Activated CD4-positive, alpha-beta T cell treated with anti-CD3 and anti-CD28 coated beads, Interleukin-2, amount 10 ng/mL, durations not matched to agents 7 days and 5 days (primary cell): Measurements from ENCODE around the gene ACP7. TPM values are rescaled to one million over a fixed set of nuclear protein-coding genes. Genes with fewer than 3 reads are reported as not detected.

ENCODE experiments used
- CTCF ChIA-PET: fragments of 350-600 bp; sonication (Branson Sonifier 250); formaldehyde crosslinking; loops from one replicate; lab custom pipeline; 2021; ENCODE audit warnings: antibody characterized with exemption; lab: Charles Lee
- POLR2A ChIA-PET: fragments of 350-600 bp; sonication (Branson Sonifier 250); formaldehyde crosslinking; loops from one replicate; lab custom pipeline; 2021; ENCODE audit warnings: antibody characterized with exemption; lab: Charles Lee
- DNase-seq: peaks from one replicate; pipeline ENCODE4 v3.0.0-alpha.2; 2020
- H3K27ac Mint-ChIP-seq: one replicate; pipeline ENCODE4 v1.8.0; 2021; ENCODE audit warnings: mild to moderate bottlenecking, moderate library complexity, mixed read lengths
- H3K27me3 Mint-ChIP-seq: one replicate; pipeline ENCODE4 v1.8.0; 2021; ENCODE audit warnings: mixed read lengths
- H3K36me3 Mint-ChIP-seq: one replicate; pipeline ENCODE4 v1.8.0; 2021; ENCODE audit warnings: low read depth, mixed read lengths
- H3K4me1 Mint-ChIP-seq: one replicate; pipeline ENCODE4 v1.8.0; 2021; ENCODE audit warnings: mixed read lengths
- H3K4me3 Mint-ChIP-seq: one replicate; pipeline ENCODE4 v1.8.0; 2021; ENCODE audit warnings: mild to moderate bottlenecking, moderate library complexity, mixed read lengths
- H3K9me3 Mint-ChIP-seq: one replicate; pipeline ENCODE4 v1.8.0; 2021; ENCODE audit warnings: mixed read lengths
- total RNA-seq, 2 experiments: library from RNA; stranded (reverse); gene quantifications; one replicate each; pipeline ENCODE4 v1.2.3, GENCODE V29; 2021

Gene ACP7
- total RNA-seq, 2 experiments from 2014 or later: not detected

DNA sequence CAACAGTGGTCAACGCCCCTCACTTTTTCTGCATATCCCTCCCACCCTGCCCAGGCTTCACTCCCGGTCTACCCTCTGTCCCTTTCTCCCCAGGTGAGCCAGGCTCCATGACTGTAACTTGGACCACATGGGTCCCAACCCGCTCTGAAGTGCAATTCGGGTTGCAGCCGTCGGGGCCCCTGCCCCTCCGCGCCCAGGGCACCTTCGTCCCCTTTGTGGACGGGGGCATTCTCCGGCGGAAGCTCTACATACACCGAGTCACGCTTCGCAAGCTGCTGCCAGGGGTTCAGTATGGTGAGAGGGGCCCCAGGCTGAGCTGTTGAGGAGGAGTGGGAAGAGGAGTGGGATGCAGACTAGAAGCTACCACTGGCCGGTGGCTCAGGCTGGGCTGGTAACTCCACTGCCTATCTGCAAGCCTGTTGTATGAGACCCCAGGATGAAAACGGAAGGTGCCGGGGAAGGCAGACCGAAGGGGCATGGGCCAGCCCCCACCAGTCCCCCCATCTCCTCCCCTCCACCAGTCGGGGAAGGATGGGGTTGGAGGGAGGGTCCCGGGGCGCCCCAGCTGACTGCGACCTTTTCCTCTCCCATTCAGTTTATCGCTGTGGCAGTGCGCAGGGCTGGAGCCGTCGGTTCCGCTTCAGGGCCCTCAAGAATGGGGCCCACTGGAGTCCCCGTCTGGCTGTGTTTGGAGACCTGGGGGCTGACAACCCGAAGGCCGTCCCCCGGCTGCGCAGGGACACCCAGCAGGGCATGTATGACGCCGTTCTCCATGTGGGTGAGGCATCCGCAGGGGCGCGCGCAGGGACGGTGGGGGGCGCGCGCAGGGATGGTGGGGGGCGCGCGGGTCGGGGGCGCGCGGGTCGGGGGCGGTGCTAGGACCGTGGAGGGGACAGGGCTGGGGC lies 14.4 kb downstream of the ACP7 start:
- no peak for DNase-seq
- H3K4me1 Mint-ChIP-seq: no peaks in the 10 kb centered on the region
- H3K27ac Mint-ChIP-seq: no peak overlapping the region
- ChIA-PET CTCF (interaction anchor here (1.4 kb wide), 1 partner anchor 47 kb away, joined by 4 read pairs; no protein-coding TSS in a partner anchor), POLR2A (no interaction called here)
- no peaks in the 10 kb centered on the region for H3K9me3 Mint-ChIP-seq
- H3K4me3 Mint-ChIP-seq: no peak overlapping the region
- H3K36me3 Mint-ChIP-seq: no peaks in the 10 kb centered on the region
- peaks cover 26% of the 10 kb centered on the region for H3K27me3 Mint-ChIP-seq

DNA sequence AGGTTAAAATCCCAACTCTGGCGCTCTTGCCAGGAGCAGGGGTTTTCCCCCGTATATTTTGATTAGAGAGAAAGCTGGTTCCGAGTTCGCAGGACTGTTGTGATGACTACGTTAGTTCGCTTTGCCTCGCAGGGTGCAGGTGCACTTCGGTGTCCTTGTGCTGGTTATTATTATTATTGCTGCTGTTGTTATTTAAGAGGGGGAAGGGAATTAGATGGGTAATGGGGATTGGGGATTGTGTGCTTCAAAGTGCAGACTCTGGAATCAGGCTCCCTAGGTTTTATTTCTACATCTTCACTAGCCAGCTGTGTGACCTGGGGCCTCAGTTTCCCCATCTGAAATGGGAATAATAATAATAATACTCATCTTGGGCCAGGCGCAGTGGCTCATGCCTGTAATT lies 15.2 kb downstream of the ACP7 start:
- H3K36me3 Mint-ChIP-seq: no peaks in the 10 kb centered on the region
- POLR2A ChIA-PET: no interaction called here

DNA sequence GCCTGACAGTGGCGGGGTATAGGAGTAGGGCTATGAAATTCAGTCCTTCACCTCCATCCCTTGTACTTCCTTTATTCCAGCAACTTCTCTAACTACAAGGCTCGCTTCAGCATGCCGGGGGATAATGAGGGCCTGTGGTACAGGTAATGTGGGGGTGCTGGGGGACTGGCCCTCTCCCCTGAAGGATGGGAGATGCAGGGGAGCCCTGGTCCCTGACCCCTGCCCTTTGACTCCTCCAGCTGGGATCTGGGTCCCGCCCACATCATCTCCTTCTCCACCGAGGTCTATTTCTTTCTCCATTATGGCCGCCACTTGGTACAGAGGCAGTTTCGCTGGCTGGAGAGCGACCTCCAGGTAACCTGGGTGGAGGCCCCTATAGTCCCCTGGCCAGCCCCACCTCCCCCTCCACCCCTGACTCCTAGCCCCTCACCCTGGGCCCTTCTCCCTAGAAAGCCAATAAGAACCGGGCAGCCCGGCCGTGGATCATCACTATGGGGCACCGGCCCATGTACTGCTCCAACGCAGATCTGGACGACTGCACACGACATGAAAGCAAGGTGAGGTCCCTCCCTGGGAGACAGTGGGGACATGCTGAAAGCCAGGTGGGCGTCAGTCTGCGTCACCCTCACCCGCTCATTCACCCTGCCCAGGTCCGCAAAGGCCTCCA lies 16.5 kb downstream of the ACP7 start:
- H3K27ac Mint-ChIP-seq: no peak overlapping the region
- H3K36me3 Mint-ChIP-seq: no peaks in the 10 kb centered on the region
- ChIA-PET POLR2A (no interaction called here), CTCF (interaction anchor here (0.6 kb wide), 1 partner anchor 551 kb away, joined by 4 read pairs; no protein-coding TSS in a partner anchor)
- no peak for DNase-seq
- peaks cover 20% of the 10 kb centered on the region for H3K27me3 Mint-ChIP-seq
- no peaks in the 10 kb centered on the region for H3K9me3 Mint-ChIP-seq
- no peak overlapping the region for H3K4me3 Mint-ChIP-seq
- no peaks in the 10 kb centered on the region for H3K4me1 Mint-ChIP-seq

More for the DNA sequence above, 15.2 kb downstream of the ACP7 start:
- peaks cover 23% of the 10 kb centered on the region for H3K27me3 Mint-ChIP-seq
- no peak for DNase-seq
- no peaks in the 10 kb centered on the region for H3K9me3 Mint-ChIP-seq
- CTCF ChIA-PET: interaction anchor here (1.4 kb wide), 1 partner anchor 48 kb away, joined by 4 read pairs; no protein-coding TSS in a partner anchor
- no peaks in the 10 kb centered on the region for H3K4me1 Mint-ChIP-seq
- no peak overlapping the region for H3K4me3 Mint-ChIP-seq
- H3K27ac Mint-ChIP-seq: no peak overlapping the region

DNA sequence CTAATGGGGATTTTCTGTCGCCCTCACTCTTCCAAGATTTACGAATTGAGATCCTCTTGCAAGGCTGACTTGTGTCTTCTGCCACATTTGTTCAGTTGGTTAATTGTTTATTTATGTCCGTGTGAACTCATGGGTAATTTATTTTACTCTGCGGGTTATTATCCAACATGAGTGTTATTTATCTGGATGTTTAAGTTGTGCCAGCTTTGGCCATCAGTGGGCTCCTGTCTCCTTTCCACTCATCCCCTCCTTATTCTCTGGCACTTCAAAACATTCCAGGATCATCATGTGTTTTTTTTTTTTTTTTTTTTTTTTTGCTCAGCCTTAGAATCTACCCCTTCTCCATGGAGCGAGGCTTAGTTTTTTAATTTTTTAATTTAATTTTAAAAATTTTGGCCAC lies 19.0 kb downstream of the ACP7 start:
- H3K27me3 Mint-ChIP-seq: peaks cover 9% of the 10 kb centered on the region
- no peaks in the 10 kb centered on the region for H3K9me3 Mint-ChIP-seq
- POLR2A ChIA-PET: no interaction called here
- H3K4me1 Mint-ChIP-seq: no peaks in the 10 kb centered on the region
- H3K4me3 Mint-ChIP-seq: no peak overlapping the region
- no peaks in the 10 kb centered on the region for H3K36me3 Mint-ChIP-seq
- CTCF ChIA-PET: no interaction called here
- no peak for DNase-seq
- no peak overlapping the region for H3K27ac Mint-ChIP-seq

DNA sequence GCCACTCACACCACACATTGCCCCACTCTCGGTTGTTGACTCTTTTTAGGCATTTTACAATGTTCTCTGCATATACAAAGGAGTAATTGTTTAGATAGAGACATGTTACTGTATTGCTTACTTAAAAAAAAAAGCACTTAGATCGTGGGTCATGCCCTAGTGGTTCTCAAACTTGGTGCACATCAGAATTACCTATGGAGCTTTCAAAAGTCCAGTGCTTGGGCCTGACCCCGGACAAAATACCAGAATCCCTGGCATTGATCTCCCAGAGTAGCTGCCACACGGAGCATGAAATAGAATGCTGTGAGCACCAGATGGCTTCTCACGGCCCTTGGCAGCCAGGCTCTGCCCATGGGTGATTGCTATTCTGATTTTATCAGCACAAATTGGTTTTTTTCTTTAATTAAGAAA lies 20.0 kb downstream of the ACP7 start:
- no peaks in the 10 kb centered on the region for H3K9me3 Mint-ChIP-seq
- DNase-seq: no peak
- CTCF ChIA-PET: no interaction called here
- no peaks in the 10 kb centered on the region for H3K4me1 Mint-ChIP-seq
- peaks cover 4% of the 10 kb centered on the region for H3K27me3 Mint-ChIP-seq
- POLR2A ChIA-PET: no interaction called here
- H3K27ac Mint-ChIP-seq: no peak overlapping the region
- no peaks in the 10 kb centered on the region for H3K36me3 Mint-ChIP-seq
- no peak overlapping the region for H3K4me3 Mint-ChIP-seq

DNA sequence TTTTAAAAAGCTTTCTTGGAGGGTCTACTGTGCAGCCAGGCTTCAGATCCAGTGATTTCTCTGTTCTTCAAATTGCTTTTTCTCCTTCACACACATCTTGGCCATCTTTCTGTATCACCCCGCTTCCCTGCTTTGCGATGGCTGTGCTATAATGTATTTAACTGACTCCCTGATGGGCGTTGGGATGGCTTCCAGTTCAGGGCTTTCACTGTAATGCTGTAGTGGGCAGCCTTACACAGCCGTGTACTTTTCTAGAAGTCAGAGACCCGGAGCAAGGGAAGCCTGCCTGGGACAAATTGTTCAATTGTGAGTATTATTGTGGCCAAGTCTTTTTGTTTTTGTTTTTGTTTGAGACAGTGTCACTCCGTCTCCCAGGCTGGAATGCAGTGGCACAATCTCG lies 22.0 kb downstream of the ACP7 start:
- H3K27ac Mint-ChIP-seq: no peak overlapping the region
- POLR2A ChIA-PET: no interaction called here
- no peaks in the 10 kb centered on the region for H3K36me3 Mint-ChIP-seq

DNA sequence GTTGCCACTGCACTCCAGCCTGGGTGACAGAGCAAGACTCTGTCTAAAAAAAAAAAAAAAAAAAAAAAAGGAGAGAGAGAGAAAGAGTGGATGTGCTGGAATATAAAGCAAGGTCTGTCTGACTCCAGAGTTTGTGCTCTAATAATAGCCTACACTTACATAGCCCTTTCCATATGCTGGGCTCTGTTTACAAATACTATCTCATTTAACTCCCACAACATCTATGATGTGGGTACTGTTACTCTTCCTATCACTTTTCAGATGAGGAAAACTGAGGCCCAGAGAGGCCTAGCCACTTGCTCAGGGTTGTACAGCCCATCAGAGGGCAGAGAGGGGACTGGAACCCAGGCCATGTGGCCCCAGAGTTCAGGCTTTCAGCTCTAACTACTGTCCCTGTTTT lies 25.5 kb downstream of the ACP7 start:
- Mint-ChIP-seq H3K36me3 (no peaks in the 10 kb centered on the region), H3K27me3 (peaks cover 6% of the 10 kb centered on the region), H3K27ac (no peak overlapping the region), H3K4me1 (peaks cover 5% of the 10 kb centered on the region), H3K9me3 (no peaks in the 10 kb centered on the region), H3K4me3 (no peak overlapping the region)
- ChIA-PET CTCF (interaction anchor here (0.6 to 1.4 kb wide), 4 partner anchors 23 to 129 kb away, joined by 3 to 5 read pairs (median 3); no protein-coding TSS in a partner anchor), POLR2A (no interaction called here)
- DNase-seq: no peak

More for the DNA sequence above, 22.0 kb downstream of the ACP7 start:
- Mint-ChIP-seq H3K4me1 (peaks cover 5% of the 10 kb centered on the region), H3K4me3 (no peak overlapping the region), H3K27me3 (no peaks in the 10 kb centered on the region), H3K9me3 (no peaks in the 10 kb centered on the region)
- CTCF ChIA-PET: no interaction called here
- no peak for DNase-seq

DNA sequence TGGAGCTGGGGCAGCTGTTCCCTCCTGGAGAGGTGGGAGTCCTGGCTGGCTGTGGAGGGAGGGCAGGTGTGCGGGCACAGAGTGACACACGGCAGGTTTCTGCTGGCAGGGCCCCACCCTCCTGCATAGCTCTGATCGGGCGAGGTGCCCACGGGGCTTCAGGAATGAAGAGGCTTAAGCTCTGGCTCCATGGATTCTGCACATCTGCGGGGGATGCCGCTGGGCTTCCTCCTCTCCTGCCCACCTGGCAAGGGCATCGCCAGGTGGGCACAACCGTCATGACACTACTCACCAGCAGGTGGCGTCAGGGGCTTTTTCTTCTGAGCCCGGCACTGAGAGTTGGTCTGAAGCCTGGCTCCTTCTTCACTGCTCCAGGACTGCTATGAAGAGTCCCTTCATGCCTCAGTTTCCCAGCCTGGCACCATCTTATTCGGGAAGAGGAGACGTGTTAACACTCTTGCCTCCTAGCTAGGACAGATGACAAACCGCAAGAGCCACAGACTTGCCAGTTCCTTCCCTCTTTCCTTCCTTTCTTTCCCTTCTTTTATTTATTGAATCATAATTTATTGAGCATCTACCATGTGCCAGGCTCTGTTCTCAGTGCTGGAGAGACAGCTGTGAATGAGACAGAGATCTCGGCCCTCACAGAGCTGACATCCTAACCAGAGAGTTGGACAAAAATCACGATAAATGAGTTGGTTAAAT lies 26.2 kb downstream of the ACP7 start:
- Mint-ChIP-seq H3K27ac (no peak overlapping the region), H3K9me3 (no peaks in the 10 kb centered on the region), H3K36me3 (no peaks in the 10 kb centered on the region), H3K4me3 (no peak overlapping the region), H3K27me3 (peaks cover 6% of the 10 kb centered on the region), H3K4me1 (peaks cover 5% of the 10 kb centered on the region)
- CTCF ChIA-PET: interaction anchor here (0.6 to 1.4 kb wide), 3 partner anchors 22 to 128 kb away, joined by 3 to 5 read pairs (median 3); no protein-coding TSS in a partner anchor
- POLR2A ChIA-PET: no interaction called here
- peak; percentile 76 for DNase-seq

DNA sequence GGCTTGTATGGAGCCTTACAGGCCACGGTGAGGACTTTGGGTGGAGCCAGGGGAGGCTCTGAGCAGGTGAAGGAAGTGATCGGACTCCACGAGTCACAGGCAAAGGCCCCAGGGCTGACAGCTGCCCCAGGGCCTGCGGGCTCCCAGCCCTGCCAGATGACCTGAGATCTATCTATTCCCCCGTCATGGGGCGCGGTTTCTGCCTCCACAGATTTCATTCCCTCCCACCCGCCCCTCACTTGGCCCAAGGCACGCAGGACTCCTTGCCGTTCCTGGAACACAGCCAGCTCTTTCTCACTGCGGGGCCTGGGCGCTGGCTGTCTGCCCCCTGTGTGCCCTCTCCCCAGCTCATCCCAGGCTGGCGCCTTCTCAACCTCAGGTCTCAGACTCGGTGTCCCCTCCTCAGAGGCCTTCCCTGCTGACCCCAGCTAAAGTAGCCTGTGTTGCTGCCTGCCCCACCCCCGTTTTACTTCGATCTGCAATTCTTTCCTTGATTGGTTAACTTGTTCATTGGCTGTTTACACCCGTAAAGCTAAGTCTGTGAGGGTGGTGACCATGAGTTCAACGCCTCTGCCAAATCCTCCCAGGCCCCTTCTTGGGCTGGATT lies 27.5 kb downstream of the ACP7 start:
- Mint-ChIP-seq H3K4me1 (peaks cover 5% of the 10 kb centered on the region), H3K27me3 (peaks cover 8% of the 10 kb centered on the region), H3K27ac (no peak overlapping the region), H3K9me3 (no peaks in the 10 kb centered on the region), H3K36me3 (no peaks in the 10 kb centered on the region), H3K4me3 (no peak overlapping the region)
- ChIA-PET CTCF (interaction anchor here (1.0 to 1.4 kb wide), 2 partner anchors 29 to 421 kb away, joined by 3 to 4 read pairs; partner anchors contain the start of gene EID2B), POLR2A (no interaction called here)
- DNase-seq: no peak

DNA sequence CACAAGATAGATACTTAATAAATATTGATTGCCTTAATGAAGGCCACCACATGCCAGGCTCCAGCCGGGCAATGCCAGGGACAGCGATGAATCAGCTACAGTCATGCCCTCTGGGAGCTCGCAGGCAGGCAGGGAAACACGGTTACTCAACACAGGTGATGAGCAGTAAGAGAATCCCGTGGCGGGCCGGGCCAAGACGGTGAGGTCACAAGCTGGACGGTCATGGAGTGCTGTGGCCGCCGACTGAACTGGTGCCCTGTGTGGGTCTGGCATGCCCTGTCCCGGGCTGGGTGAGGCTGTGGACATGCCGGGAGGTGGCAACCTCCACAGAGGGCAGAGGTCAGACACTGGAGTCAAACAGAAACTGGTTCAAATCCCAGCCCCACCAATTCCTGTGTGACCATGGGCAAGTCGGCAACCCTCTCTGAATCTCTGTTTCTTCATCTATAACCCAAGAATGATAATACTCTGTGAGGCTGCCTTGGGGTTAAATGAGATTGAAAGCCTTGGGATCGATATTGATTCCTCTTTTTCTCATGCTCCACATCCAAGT lies 28.2 kb downstream of the ACP7 start:
- no peak for DNase-seq
- Mint-ChIP-seq H3K4me3 (no peak overlapping the region), H3K36me3 (no peaks in the 10 kb centered on the region), H3K27me3 (peaks cover 8% of the 10 kb centered on the region), H3K27ac (no peak overlapping the region), H3K9me3 (no peaks in the 10 kb centered on the region), H3K4me1 (peaks cover 5% of the 10 kb centered on the region)
- ChIA-PET CTCF (interaction anchor here (1.4 kb wide), 1 partner anchor 28 kb away, joined by 4 read pairs; no protein-coding TSS in a partner anchor), POLR2A (no interaction called here)

DNA sequence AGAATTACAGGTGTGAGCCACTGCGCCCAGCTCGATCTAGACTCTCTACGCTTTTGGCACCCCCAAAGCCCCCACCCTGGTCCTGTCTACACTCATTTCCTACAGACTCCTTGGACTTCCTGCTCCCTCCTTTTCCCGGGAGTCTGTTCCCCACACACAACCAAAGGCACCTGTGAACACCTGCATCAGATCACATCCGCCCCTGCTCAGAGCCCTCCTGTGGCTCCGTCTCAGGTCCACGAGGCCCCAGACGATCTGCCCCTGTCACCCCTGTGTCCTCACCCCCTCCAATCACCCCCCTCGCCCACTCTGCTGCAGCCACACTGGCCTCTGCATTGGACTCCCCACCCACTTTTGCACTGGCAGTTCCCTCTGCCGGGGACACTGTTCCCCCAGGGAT lies 29.0 kb downstream of the ACP7 start:
- H3K4me3 Mint-ChIP-seq: no peak overlapping the region
- H3K27me3 Mint-ChIP-seq: peaks cover 8% of the 10 kb centered on the region
- CTCF ChIA-PET: no interaction called here
- H3K9me3 Mint-ChIP-seq: no peaks in the 10 kb centered on the region
- peaks cover 5% of the 10 kb centered on the region for H3K4me1 Mint-ChIP-seq
- no peaks in the 10 kb centered on the region for H3K36me3 Mint-ChIP-seq
- POLR2A ChIA-PET: no interaction called here
- DNase-seq: no peak
- no peak overlapping the region for H3K27ac Mint-ChIP-seq
